ENCODE results near the gene RPH3AL. TPM values are rescaled to one million over a fixed set of nuclear protein-coding genes. Genes with fewer than 3 reads are reported as not detected.

The RPH3AL gene
- total RNA-seq, 1 donor, result 2.9 TPM

DNA sequence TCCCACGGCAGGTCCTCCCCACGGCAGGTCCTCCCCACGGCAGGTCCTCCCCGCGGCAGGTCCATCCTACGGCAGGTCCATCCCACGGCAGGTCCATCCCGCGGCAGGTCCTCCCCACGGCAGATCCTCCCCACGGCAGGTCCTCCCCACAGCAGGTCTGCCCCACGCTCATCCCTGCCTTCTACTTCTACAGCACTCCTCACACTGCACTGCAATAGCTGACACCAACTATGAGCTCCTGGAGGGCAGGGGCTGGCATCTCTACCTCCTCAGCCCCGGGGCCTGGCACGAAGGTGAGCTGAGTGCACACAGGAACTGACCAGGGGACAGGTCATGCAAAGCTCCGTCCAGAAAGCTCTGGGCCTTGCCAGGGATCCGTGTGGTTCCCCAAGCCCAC lies 45.3 kb downstream of the RPH3AL start:
- Histone ChIP-seq H3K4me1 (ENCODE audit: insufficient read depth, low read length) (no peaks in the 10 kb centered on the region), H2AFZ (ENCODE audit: low read length) (no peak overlapping the region), H3K36me3 (ENCODE audit: insufficient read depth, low read length) (no peaks in the 10 kb centered on the region), H3K79me2 (ENCODE audit: insufficient read depth, low read length) (no peaks in the 10 kb centered on the region), H3K27ac (ENCODE audit: low read depth, low read length) (no peak overlapping the region), H3K9me3 (ENCODE audit: low read depth, low read length) (no peaks in the 10 kb centered on the region), H3K4me2 (ENCODE audit: insufficient read depth, low read length) (no peak overlapping the region), H3K4me3 (ENCODE audit: insufficient read depth, low read length) (no peak overlapping the region), H3K27me3 (ENCODE audit: insufficient read depth, low read length) (peaks cover 3% of the 10 kb centered on the region), H4K20me1 (ENCODE audit: insufficient read depth, low read length) (no peaks in the 10 kb centered on the region)
- TF ChIP-seq, protein P1, sequence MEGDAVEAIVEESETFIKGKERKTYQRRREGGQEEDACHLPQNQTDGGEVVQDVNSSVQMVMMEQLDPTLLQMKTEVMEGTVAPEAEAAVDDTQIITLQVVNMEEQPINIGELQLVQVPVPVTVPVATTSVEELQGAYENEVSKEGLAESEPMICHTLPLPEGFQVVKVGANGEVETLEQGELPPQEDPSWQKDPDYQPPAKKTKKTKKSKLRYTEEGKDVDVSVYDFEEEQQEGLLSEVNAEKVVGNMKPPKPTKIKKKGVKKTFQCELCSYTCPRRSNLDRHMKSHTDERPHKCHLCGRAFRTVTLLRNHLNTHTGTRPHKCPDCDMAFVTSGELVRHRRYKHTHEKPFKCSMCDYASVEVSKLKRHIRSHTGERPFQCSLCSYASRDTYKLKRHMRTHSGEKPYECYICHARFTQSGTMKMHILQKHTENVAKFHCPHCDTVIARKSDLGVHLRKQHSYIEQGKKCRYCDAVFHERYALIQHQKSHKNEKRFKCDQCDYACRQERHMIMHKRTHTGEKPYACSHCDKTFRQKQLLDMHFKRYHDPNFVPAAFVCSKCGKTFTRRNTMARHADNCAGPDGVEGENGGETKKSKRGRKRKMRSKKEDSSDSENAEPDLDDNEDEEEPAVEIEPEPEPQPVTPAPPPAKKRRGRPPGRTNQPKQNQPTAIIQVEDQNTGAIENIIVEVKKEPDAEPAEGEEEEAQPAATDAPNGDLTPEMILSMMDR (IDR thresholded peaks at IDR 0.05; ENCODE audit: extremely low read depth, low read depth, low read length), result no peak
- DNase-seq (ENCODE audit: insufficient read length, low spot score, missing footprints), result peak; percentile 37

DNA sequence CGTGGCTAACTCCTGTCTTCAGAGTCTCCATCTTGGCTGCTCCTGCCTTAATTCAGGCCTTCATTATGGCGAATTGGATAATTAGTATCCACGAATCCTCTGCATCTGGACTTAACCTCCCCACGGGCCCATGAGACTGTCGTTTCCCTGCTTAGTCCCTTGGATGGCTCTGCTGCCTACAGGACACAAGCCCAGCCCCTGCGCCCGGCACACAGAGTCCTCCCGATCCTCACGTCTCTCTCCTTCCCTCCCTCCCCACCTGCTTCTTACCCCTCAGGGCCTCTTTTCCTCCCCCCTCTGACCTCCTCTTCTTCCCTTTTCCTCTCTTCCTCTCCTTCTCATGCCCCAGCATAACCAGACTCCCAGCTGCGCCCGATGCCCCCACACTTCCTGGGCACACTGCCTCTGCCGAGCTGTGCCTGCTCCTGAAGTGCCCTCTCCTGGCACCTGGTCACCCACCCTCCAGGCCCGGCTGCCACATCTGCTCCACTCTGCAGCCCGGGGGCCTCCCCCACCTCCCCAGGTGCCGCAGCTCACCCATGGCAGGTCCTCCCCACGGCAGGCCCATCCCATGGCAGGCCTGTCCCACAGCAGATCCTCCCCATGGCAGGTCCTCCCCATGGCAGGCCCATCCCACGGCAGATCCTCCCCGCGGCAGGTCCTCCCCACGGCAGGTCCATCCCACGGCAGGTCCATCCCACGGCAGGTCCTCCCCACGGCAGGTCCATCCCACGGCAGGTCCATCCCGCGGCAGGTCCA lies 45.9 kb downstream of the RPH3AL start:
- Histone ChIP-seq H3K36me3 (ENCODE audit: insufficient read depth, low read length) (no peaks in the 10 kb centered on the region), H3K79me2 (ENCODE audit: insufficient read depth, low read length) (no peaks in the 10 kb centered on the region), H3K4me2 (ENCODE audit: insufficient read depth, low read length) (no peak overlapping the region), H2AFZ (ENCODE audit: low read length) (no peak overlapping the region), H3K27me3 (ENCODE audit: insufficient read depth, low read length) (peaks cover 3% of the 10 kb centered on the region), H3K4me1 (ENCODE audit: insufficient read depth, low read length) (peaks cover 2% of the 10 kb centered on the region), H4K20me1 (ENCODE audit: insufficient read depth, low read length) (no peaks in the 10 kb centered on the region), H3K27ac (ENCODE audit: low read depth, low read length) (no peak overlapping the region), H3K9me3 (ENCODE audit: low read depth, low read length) (no peaks in the 10 kb centered on the region), H3K4me3 (ENCODE audit: insufficient read depth, low read length) (no peak overlapping the region)
- TF ChIP-seq, protein P1 (IDR thresholded peaks at IDR 0.05; ENCODE audit: extremely low read depth, low read depth, low read length), result no peak
- DNase-seq (ENCODE audit: insufficient read length, low spot score, missing footprints), result peak; percentile 82

DNA sequence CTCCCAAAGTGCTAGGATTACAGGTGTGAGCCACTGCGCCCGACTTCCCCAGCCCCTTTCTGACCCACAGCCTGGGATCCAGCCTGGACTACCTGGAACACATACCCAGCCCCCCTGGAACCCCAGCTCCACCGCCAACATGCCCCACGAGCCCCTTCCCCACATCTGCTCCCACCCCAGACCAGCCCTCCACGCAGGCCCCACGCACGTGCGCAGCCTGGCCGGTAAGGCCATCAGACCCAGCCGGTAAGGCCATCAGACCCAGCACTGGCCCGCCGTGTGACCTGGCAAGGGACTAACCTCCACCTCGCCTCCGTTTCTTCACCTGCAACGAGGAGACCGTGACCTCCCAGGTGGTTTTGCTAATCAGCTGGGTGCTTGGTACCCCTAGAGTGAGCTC lies 46.5 kb downstream of the RPH3AL start:
- H3K36me3 ChIP-seq (ENCODE audit: insufficient read depth, low read length), result no peaks in the 10 kb centered on the region
- no peak for DNase-seq (ENCODE audit: insufficient read length, low spot score, missing footprints)
- H4K20me1 ChIP-seq (ENCODE audit: insufficient read depth, low read length), result no peaks in the 10 kb centered on the region
- TF ChIP-seq, protein P1 (IDR thresholded peaks at IDR 0.05; ENCODE audit: extremely low read depth, low read depth, low read length), result no peak
- H3K9me3 ChIP-seq (ENCODE audit: low read depth, low read length), result no peaks in the 10 kb centered on the region
- H3K4me2 ChIP-seq (ENCODE audit: insufficient read depth, low read length), result no peak overlapping the region
- no peaks in the 10 kb centered on the region for H3K79me2 ChIP-seq (ENCODE audit: insufficient read depth, low read length)
- peaks cover 3% of the 10 kb centered on the region for H3K27me3 ChIP-seq (ENCODE audit: insufficient read depth, low read length)
- H2AFZ ChIP-seq (ENCODE audit: low read length), result no peak overlapping the region
- H3K27ac ChIP-seq (ENCODE audit: low read depth, low read length), result no peak overlapping the region
- no peak overlapping the region for H3K4me3 ChIP-seq (ENCODE audit: insufficient read depth, low read length)
- H3K4me1 ChIP-seq (ENCODE audit: insufficient read depth, low read length), result peaks cover 3% of the 10 kb centered on the region

DNA sequence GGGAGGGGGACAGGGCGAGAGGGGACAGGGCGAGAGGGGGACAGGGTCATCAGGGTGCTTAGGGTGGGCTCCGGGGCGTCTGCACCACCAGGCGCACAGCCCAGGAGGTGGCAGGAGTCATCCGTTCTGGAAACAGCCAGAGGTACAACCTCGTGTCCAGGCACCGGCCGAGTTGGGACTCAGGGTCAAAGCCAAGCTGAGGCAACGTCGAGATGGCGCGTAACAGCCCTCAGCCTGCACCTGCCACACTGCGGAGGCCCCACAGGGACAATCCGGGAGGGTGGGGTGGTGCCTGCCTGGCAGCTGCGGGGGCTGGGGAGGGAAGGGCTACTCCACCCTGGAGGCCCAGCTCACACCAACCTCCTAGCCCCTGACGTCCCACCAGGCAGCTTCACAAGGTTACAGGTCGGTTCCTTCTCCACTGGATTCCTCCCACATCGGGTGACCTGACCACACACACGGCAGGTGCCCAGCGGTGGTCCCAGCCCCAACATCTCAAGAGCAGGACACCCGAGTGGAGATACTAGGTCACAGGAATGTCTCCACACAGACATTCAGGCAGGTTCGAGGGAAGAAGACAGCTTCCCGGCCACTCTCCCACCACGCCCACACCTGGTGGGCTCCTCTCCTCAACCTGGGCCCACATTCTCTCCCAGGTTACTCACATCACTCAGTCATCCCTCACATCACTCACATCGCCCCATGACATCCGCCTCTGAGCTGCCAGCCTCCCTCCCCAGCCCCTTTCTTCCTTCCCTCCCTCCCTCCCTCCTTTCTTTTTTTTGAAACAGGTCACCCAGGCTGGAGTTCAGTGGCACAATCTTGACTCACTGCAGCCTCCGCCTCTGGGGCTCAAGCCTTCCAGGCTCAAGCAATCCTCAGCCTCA lies 47.3 kb downstream of the RPH3AL start:
- H3K4me2 ChIP-seq (ENCODE audit: insufficient read depth, low read length), result no peak overlapping the region
- no peak overlapping the region for H3K27ac ChIP-seq (ENCODE audit: low read depth, low read length)
- no peak overlapping the region for H2AFZ ChIP-seq (ENCODE audit: low read length)
- H4K20me1 ChIP-seq (ENCODE audit: insufficient read depth, low read length), result no peaks in the 10 kb centered on the region
- H3K27me3 ChIP-seq (ENCODE audit: insufficient read depth, low read length), result peaks cover 3% of the 10 kb centered on the region
- peaks cover 3% of the 10 kb centered on the region for H3K4me1 ChIP-seq (ENCODE audit: insufficient read depth, low read length)
- no peaks in the 10 kb centered on the region for H3K79me2 ChIP-seq (ENCODE audit: insufficient read depth, low read length)
- H3K36me3 ChIP-seq (ENCODE audit: insufficient read depth, low read length), result no peaks in the 10 kb centered on the region
- no peaks in the 10 kb centered on the region for H3K9me3 ChIP-seq (ENCODE audit: low read depth, low read length)
- peak; percentile 35 for DNase-seq (ENCODE audit: insufficient read length, low spot score, missing footprints)
- H3K4me3 ChIP-seq (ENCODE audit: insufficient read depth, low read length), result no peak overlapping the region
- TF ChIP-seq, protein P1 (IDR thresholded peaks at IDR 0.05; ENCODE audit: extremely low read depth, low read depth, low read length), result no peak

Measured in osteoblast (primary cell).